Natural killer cell (primary cell): Measurements from ENCODE around the gene MYBPC3. TPM values are rescaled to one million over a fixed set of nuclear protein-coding genes. Genes with fewer than 3 reads are reported as not detected.
"Not testable (repeated sequence)": the region's sequence is repeated elsewhere in the genome, so short reads cannot be mapped to it uniquely, and the experiment has no call there.

Source experiments
- ATAC-seq, 3 donors: fragments of 150-1000 bp in 2 of 3; fragments of 200-7000 bp in 1 of 3; cut with Tn5 transposase; 1 replicate in 1 of 3; 2 replicates in 2 of 3; pipeline ENCODE4 v1.10.0; 2021; ENCODE audit warnings: mild to moderate bottlenecking in 2 of 3, moderate library complexity in 2 of 3
- DNase-seq, 2 donors: peaks; one replicate each; pipeline versions ENCODE4 v3.0.0 to v3.0.0-alpha.2; 2013 to 2021; ENCODE audit warnings: mixed read lengths in 1 of 2
- H3K27ac ChIP-seq: one replicate; pipeline ENCODE4 v1.5.1; 2013; ENCODE audit warnings: mild to moderate bottlenecking, low read length
- H3K27me3 ChIP-seq: one replicate; pipeline ENCODE4 v1.6.1; 2013; ENCODE audit warnings: low read length; ENCODE audit not compliant: control insufficient read depth, insufficient read depth
- H3K36me3 ChIP-seq: one replicate; pipeline ENCODE4 v1.6.1; 2013; ENCODE audit warnings: low read length; ENCODE audit not compliant: control insufficient read depth, insufficient read depth
- H3K4me1 ChIP-seq: one replicate; pipeline ENCODE4 v1.6.1; 2013; ENCODE audit warnings: low read length; ENCODE audit not compliant: control insufficient read depth, insufficient read depth
- H3K4me3 ChIP-seq: one replicate; pipeline ENCODE4 v1.5.1; 2013; ENCODE audit warnings: low read length
- H3K9me3 ChIP-seq: one replicate; pipeline ENCODE4 v1.6.1; 2013; ENCODE audit warnings: low read length; ENCODE audit not compliant: control insufficient read depth, insufficient read depth
- H3K27ac Mint-ChIP-seq, 2 donors: one replicate each; pipeline ENCODE4 v1.8.0; 2022; ENCODE audit warnings: mild to moderate bottlenecking in 2 of 2, mixed read lengths in 2 of 2, moderate library complexity in 1 of 2
- H3K27me3 Mint-ChIP-seq, 2 donors: one replicate each; pipeline ENCODE4 v1.8.0; 2022; ENCODE audit warnings: low read depth in 2 of 2, mixed read lengths in 2 of 2
- H3K36me3 Mint-ChIP-seq: one replicate; pipeline ENCODE4 v1.8.0; 2022; ENCODE audit warnings: mixed read lengths
- H3K4me1 Mint-ChIP-seq, 2 donors: one replicate each; pipeline ENCODE4 v1.8.0; 2022; ENCODE audit warnings: mixed read lengths in 2 of 2
- H3K4me3 Mint-ChIP-seq: one replicate; pipeline ENCODE4 v1.8.0; 2022; ENCODE audit warnings: mild to moderate bottlenecking, moderate library complexity, mixed read lengths
- H3K9me3 Mint-ChIP-seq, 2 donors: one replicate each; pipeline ENCODE4 v1.8.0; 2022; ENCODE audit warnings: mixed read lengths in 2 of 2
- CTCF ChIP-seq: fragments of 200-600 bp; IDR thresholded peaks from one replicate; pipeline ENCODE4 v1.8.0; 2022; ENCODE audit warnings: antibody characterized with exemption
- WGBS: methylation state at CpG from one replicate; pipeline ENCODE4 v1.1.7; 2013; ENCODE audit warnings: missing lambda C conversion rate; ENCODE audit not compliant: insufficient coverage; 5-methylcytosine and 5-hydroxymethylcytosine counted together
- intact Hi-C: fragments of 100-400 bp; cut with micrococcal nuclease; formaldehyde crosslinking; loops from one replicate; pipeline ENCODE4 v1.14.2; 2022
- total RNA-seq, 4 donors: library from RNA; stranded (reverse); fragments of 120-200 nt in 1 of 4; gene quantifications; one replicate each; pipeline versions ENCODE4 v1.2.3 to v1.2.4, GENCODE V29; 2013 to 2022

MYBPC3 gene
- total RNA-seq, 3 donors from 2014 or later (not counting 1 experiment from before 2014, with no cell fraction given) = 0.45 to 0.53 TPM; not detected in 1

- H3K4me3 ChIP-seq = no peak overlapping the region
- Mint-ChIP-seq H3K9me3 (no peaks in the 10 kb centered on the region), H3K4me1 (no peaks in the 10 kb centered on the region), H3K27me3 (no peaks in the 10 kb centered on the region), H3K27ac (peak overlapping the region; percentile 3 to 19), H3K4me3 (no peak overlapping the region), H3K36me3 (peaks cover 17% of the 10 kb centered on the region)
- ATAC-seq (no peak), DNase-seq (no peak)
- peaks cover 55% of the 10 kb centered on the region for H3K36me3 ChIP-seq
- no peak for TF ChIP-seq CTCF
- H3K27me3 ChIP-seq = no peaks in the 10 kb centered on the region
- 62% methylated on average over 4 of the region's 5 CpGs for WGBS
- H3K9me3 ChIP-seq = no peaks in the 10 kb centered on the region
- no peak overlapping the region for H3K27ac ChIP-seq
- H3K4me1 ChIP-seq = no peaks in the 10 kb centered on the region
- intact Hi-C loops = no loop called here
Observed at GRCh38 chr11:47317064-47317828, 35.3 kb downstream of the MYBPC3 start.

- not testable (repeated sequence) for ATAC-seq
- H3K36me3 ChIP-seq = peaks cover 55% of the 10 kb centered on the region
Observed at GRCh38 chr11:47316501-47316900, 36.0 kb downstream of the MYBPC3 start.

GRCh38 chr11:47314992-47315391 is 37.5 kb downstream of the MYBPC3 start:
- Mint-ChIP-seq H3K4me1 (no peaks in the 10 kb centered on the region), H3K27ac (peak overlapping the region in 1 of 2 donors; percentile 14), H3K36me3 (peaks cover 17% of the 10 kb centered on the region), H3K9me3 (no peaks in the 10 kb centered on the region), H3K4me3 (no peak overlapping the region), H3K27me3 (no peaks in the 10 kb centered on the region)
- Histone ChIP-seq H3K4me3 (no peak overlapping the region), H3K9me3 (no peaks in the 10 kb centered on the region), H3K27ac (no peak overlapping the region), H3K27me3 (no peaks in the 10 kb centered on the region), H3K4me1 (no peaks in the 10 kb centered on the region), H3K36me3 (peaks cover 62% of the 10 kb centered on the region)
- ATAC-seq (no peak), DNase-seq (no peak)
- no peak for TF ChIP-seq CTCF
- WGBS = 96% methylated on average over 5 of the region's 5 CpGs
- intact Hi-C loops = no loop called here

More at GRCh38 chr11:47316501-47316900, 36.0 kb downstream of the MYBPC3 start:
- DNase-seq, H3K9me3 Mint-ChIP-seq, H3K4me1 ChIP-seq, H3K27ac Mint-ChIP-seq, H3K27me3 Mint-ChIP-seq, intact Hi-C loops, H3K27me3 ChIP-seq, H3K4me3 Mint-ChIP-seq, H3K9me3 ChIP-seq, H3K4me1 Mint-ChIP-seq, H3K27ac ChIP-seq, H3K4me3 ChIP-seq: not testable (repeated sequence)
- 97% methylated on average over 6 of the region's 8 CpGs for WGBS
- peaks cover 17% of the 10 kb centered on the region for H3K36me3 Mint-ChIP-seq

- H3K27me3 Mint-ChIP-seq = no peaks in the 10 kb centered on the region
- DNase-seq = no peak
- Histone ChIP-seq H3K36me3 (peaks cover 86% of the 10 kb centered on the region), H3K4me3 (no peak overlapping the region), H3K4me1 (no peaks in the 10 kb centered on the region), H3K27ac (no peak overlapping the region), H3K9me3 (no peaks in the 10 kb centered on the region), H3K27me3 (no peaks in the 10 kb centered on the region)
- no peak overlapping the region for H3K4me3 Mint-ChIP-seq
- H3K36me3 Mint-ChIP-seq = peaks cover 27% of the 10 kb centered on the region
- intact Hi-C loops = no loop called here
- TF ChIP-seq CTCF = no peak
- H3K27ac Mint-ChIP-seq = no peak overlapping the region
- H3K4me1 Mint-ChIP-seq = peaks cover 0 to 7% of the 10 kb centered on the region in 2 donors
- ATAC-seq = no peak
- peaks cover 0 to 3% of the 10 kb centered on the region in 2 donors for H3K9me3 Mint-ChIP-seq
- WGBS = 96% methylated on average over 6 of the region's 6 CpGs
Observed at GRCh38 chr11:47308050-47308823, 44.3 kb downstream of the MYBPC3 start.
